CD14-positive monocyte (primary cell): ENCODE data around the gene YIPF3. TPM values are rescaled to one million over a fixed set of nuclear protein-coding genes. Genes with fewer than 3 reads are reported as not detected.
"Not testable (repeated sequence)": the region's sequence is repeated elsewhere in the genome, so short reads cannot be mapped to it uniquely, and the experiment has no call there.

Experiments
- DNase-seq, 3 donors: peaks; one replicate each; pipeline ENCODE4 v3.0.0-alpha.2; 2011 to 2022
- H2AFZ ChIP-seq: 2 replicates; pipeline ENCODE4 v1.6.0; 2012; ENCODE audit warnings: mild to moderate bottlenecking, low read depth, low read length, inconsistent platforms; ENCODE audit not compliant: insufficient read depth, poor library complexity, severe bottlenecking
- H3K27ac ChIP-seq, 2 donors: 1 replicate in 1 of 2; 2 replicates in 1 of 2; pipeline ENCODE4 v1.5.1; 2012 to 2013; ENCODE audit warnings: low read length in 2 of 2, control low read depth in 1 of 2, inconsistent platforms in 1 of 2, low read depth in 1 of 2, mild to moderate bottlenecking in 1 of 2
- H3K27me3 ChIP-seq, 2 donors: one replicate each; pipeline versions ENCODE4 v1.6.0 to v1.6.1; 2011 to 2013; ENCODE audit warnings: low read length in 2 of 2; ENCODE audit not compliant: control insufficient read depth in 2 of 2, insufficient read depth in 2 of 2
- H3K36me3 ChIP-seq, 2 donors: replicated peaks in 1 of 2; 1 replicate in 1 of 2; 2 replicates in 1 of 2; pipeline versions ENCODE4 v1.5.1 to v1.6.1; 2012 to 2013; ENCODE audit warnings: low read length in 2 of 2, control low read depth in 1 of 2, inconsistent platforms in 1 of 2, mild to moderate bottlenecking in 1 of 2; ENCODE audit not compliant: insufficient read depth in 2 of 2, control insufficient read depth in 1 of 2
- H3K4me1 ChIP-seq, 2 donors: 1 replicate in 1 of 2; 2 replicates in 1 of 2; pipeline versions ENCODE4 v1.5.1 to v1.6.1; 2012 to 2013; ENCODE audit warnings: low read length in 2 of 2, control low read depth in 1 of 2, inconsistent platforms in 1 of 2, mild to moderate bottlenecking in 1 of 2, moderate library complexity in 1 of 2; ENCODE audit not compliant: insufficient read depth in 2 of 2, control insufficient read depth in 1 of 2
- H3K4me2 ChIP-seq: replicated peaks from 2 replicates; pipeline ENCODE3; 2012; ENCODE audit warnings: low read length, moderate library complexity, mild to moderate bottlenecking; ENCODE audit not compliant: poor library complexity, severe bottlenecking; ENCODE audit errors: extremely low read depth
- H3K4me3 ChIP-seq, 3 experiments: fragments of 200-600 bp in 1 of 3; sonication (generic) in 1 of 3; replicated peaks in 1 of 3; 1 replicate in 2 of 3; 2 replicates in 1 of 3; pipeline ENCODE4 v1.5.1; 2011 to 2013; ENCODE audit warnings: low read length in 3 of 3, mild to moderate bottlenecking in 3 of 3, control low read depth in 2 of 3, low read depth in 2 of 3, inconsistent platforms in 1 of 3, moderate library complexity in 1 of 3
- H3K79me2 ChIP-seq: 2 replicates; pipeline ENCODE4 v1.6.0; 2012; ENCODE audit warnings: mild to moderate bottlenecking, control low read depth, inconsistent platforms, low read length, moderate library complexity; ENCODE audit not compliant: insufficient read depth
- H3K9ac ChIP-seq: 2 replicates; pipeline ENCODE4 v1.6.0; 2017; ENCODE audit warnings: low read length, mild to moderate bottlenecking; ENCODE audit not compliant: insufficient read depth, poor library complexity, severe bottlenecking
- H3K9me3 ChIP-seq, 2 donors: replicated peaks in 1 of 2; 1 replicate in 1 of 2; 2 replicates in 1 of 2; pipeline versions ENCODE4 v1.5.1 to v1.6.1; 2012 to 2013; ENCODE audit warnings: low read length in 2 of 2, control low read depth in 1 of 2; ENCODE audit not compliant: control insufficient read depth in 1 of 2, insufficient read depth in 1 of 2
- H4K20me1 ChIP-seq: 2 replicates; pipeline ENCODE4 v1.6.0; 2012; ENCODE audit warnings: mild to moderate bottlenecking, low read length, control low read depth, moderate library complexity; ENCODE audit not compliant: insufficient read depth
- H3K27ac Mint-ChIP-seq, 7 donors: one replicate each; pipeline ENCODE4 v1.8.0; 2020; ENCODE audit warnings: mild to moderate bottlenecking in 7 of 7, mixed read lengths in 7 of 7, moderate library complexity in 6 of 7, inconsistent platforms in 2 of 7
- H3K27me3 Mint-ChIP-seq, 3 donors: one replicate each; pipeline ENCODE4 v1.8.0; 2021 to 2022; ENCODE audit warnings: low read depth in 3 of 3, mild to moderate bottlenecking in 3 of 3, mixed read lengths in 3 of 3, moderate library complexity in 3 of 3, inconsistent platforms in 1 of 3
- H3K36me3 Mint-ChIP-seq, 2 donors: one replicate each; pipeline ENCODE4 v1.8.0; 2020; ENCODE audit warnings: mixed read lengths in 2 of 2, inconsistent platforms in 1 of 2, mild to moderate bottlenecking in 1 of 2
- H3K4me1 Mint-ChIP-seq: one replicate; pipeline ENCODE4 v1.8.0; 2020; ENCODE audit warnings: mild to moderate bottlenecking, mixed read lengths
- H3K4me3 Mint-ChIP-seq, 2 donors: one replicate each; pipeline ENCODE4 v1.8.0; 2020; ENCODE audit warnings: mild to moderate bottlenecking in 2 of 2, mixed read lengths in 2 of 2, moderate library complexity in 1 of 2
- H3K9me3 Mint-ChIP-seq, 7 donors: one replicate each; pipeline ENCODE4 v1.8.0; 2020 to 2022; ENCODE audit warnings: mixed read lengths in 7 of 7, mild to moderate bottlenecking in 6 of 7, moderate library complexity in 6 of 7, inconsistent platforms in 2 of 7
- WGBS: methylation state at CpG from one replicate; pipeline ENCODE4 v1.1.5; 2013; ENCODE audit warnings: missing lambda C conversion rate; ENCODE audit not compliant: insufficient coverage; 5-methylcytosine and 5-hydroxymethylcytosine counted together
- intact Hi-C, 2 donors: fragments of 100-400 bp; cut with micrococcal nuclease; formaldehyde crosslinking; loops; one replicate each; pipeline versions ENCODE4 v1.15.0 to v1.15.1; 2023
- polyA minus RNA-seq: library from RNA; depleted of rRNA, polyadenylated mRNA; stranded (reverse); fragments of >200 nt; gene quantifications from 2 replicates; pipeline ENCODE4 v1.2.3, GENCODE V29; 2012
- polyA plus RNA-seq, 3 donors: library from polyadenylated mRNA; depleted of rRNA in 1 of 3; unstranded in 2 of 3; stranded (reverse) in 1 of 3; fragments of 300-500 nt in 2 of 3; fragments of >200 nt in 1 of 3; fragmentation: Illumina TruSeq in 2 of 3; gene quantifications; 1 replicate in 2 of 3; 2 replicates in 1 of 3; pipeline ENCODE4 v1.2.3, GENCODE V29; 2012 to 2021
- total RNA-seq, 12 experiments: library from RNA in 1 of 12; stranded (reverse) in 1 of 12; fragments of 120-200 nt in 1 of 12; gene quantifications; one replicate each; pipeline ENCODE4 v1.2.4 and lab custom pipeline; 2013 to 2026; ENCODE audit warnings: mixed read lengths in 6 of 12, inconsistent platforms in 1 of 12
- TF ChIP-seq, protein P1 (sequence below): fragments of 200-600 bp; IDR thresholded peaks from one replicate; pipeline ENCODE4 v1.8.0; 2022; ENCODE audit warnings: antibody characterized with exemption, mild to moderate bottlenecking

The YIPF3 gene
- total RNA-seq (2013) = 78.7 TPM
- 100 to 1,000 TPM; 112 to 126 (median 123) TPM for polyA plus RNA-seq
- 34.4 and 66.7 TPM in 2 replicates for polyA minus RNA-seq
- total RNA-seq (lab: John Stamatoyannopoulos, UW) = 25.7 to 49.2 (median 34.8) reads per million in 11 experiments

- Histone ChIP-seq H3K36me3 (peaks cover 58 to 71% of the 10 kb centered on the region in 2 donors), H2AFZ (peak within 1 kb of the TSS; percentile 99), H3K9ac (peak within 1 kb of the TSS; percentile 92), H4K20me1 (peaks cover 36% of the 10 kb centered on the region), H3K9me3 (no peaks in the 10 kb centered on the region), H3K27ac (peak within 1 kb of the TSS; percentile 35 to 93), H3K4me2 (peak within 1 kb of the TSS; percentile 99), H3K4me1 (peaks cover 23 to 36% of the 10 kb centered on the region in 2 donors), H3K27me3 (no peaks in the 10 kb centered on the region), H3K4me3 (peak within 1 kb of the TSS; percentile 61 to 100 (median 78)), H3K79me2 (peaks cover 54% of the 10 kb centered on the region)
- under 1% methylated on average over 55 of the region's 57 CpGs for WGBS
- peak within 1 kb of the TSS in 1 of 7 donors; percentile 55 for H3K27ac Mint-ChIP-seq
- H3K4me3 Mint-ChIP-seq = no peak within 1 kb of the TSS
- peak; percentile 98 to 100 (median 98) for DNase-seq
- H3K27me3 Mint-ChIP-seq = no peaks in the 10 kb centered on the region
- intact Hi-C loops = loop anchor here (5.0 to 10.0 kb wide), 4 partner anchors 152 to 502 kb away; partner anchors contain the start of genes SRF (in 2 of the 2), KLHDC3 (in 1 of the 2), MEA1 (in 1 of the 2) and ZNF318 (in 1 of the 2)
- TF ChIP-seq, protein P1, sequence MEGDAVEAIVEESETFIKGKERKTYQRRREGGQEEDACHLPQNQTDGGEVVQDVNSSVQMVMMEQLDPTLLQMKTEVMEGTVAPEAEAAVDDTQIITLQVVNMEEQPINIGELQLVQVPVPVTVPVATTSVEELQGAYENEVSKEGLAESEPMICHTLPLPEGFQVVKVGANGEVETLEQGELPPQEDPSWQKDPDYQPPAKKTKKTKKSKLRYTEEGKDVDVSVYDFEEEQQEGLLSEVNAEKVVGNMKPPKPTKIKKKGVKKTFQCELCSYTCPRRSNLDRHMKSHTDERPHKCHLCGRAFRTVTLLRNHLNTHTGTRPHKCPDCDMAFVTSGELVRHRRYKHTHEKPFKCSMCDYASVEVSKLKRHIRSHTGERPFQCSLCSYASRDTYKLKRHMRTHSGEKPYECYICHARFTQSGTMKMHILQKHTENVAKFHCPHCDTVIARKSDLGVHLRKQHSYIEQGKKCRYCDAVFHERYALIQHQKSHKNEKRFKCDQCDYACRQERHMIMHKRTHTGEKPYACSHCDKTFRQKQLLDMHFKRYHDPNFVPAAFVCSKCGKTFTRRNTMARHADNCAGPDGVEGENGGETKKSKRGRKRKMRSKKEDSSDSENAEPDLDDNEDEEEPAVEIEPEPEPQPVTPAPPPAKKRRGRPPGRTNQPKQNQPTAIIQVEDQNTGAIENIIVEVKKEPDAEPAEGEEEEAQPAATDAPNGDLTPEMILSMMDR = no peak
- peaks cover 40 to 53% of the 10 kb centered on the region in 2 donors for H3K36me3 Mint-ChIP-seq
- peaks cover 31% of the 10 kb centered on the region for H3K4me1 Mint-ChIP-seq
- H3K9me3 Mint-ChIP-seq = no peaks in the 10 kb centered on the region
Observed at GRCh38 chr6:43516697-43517504, at the start of gene YIPF3, which contains the start of gene POLR1C. YIPF3 (minus strand) TSS chr6:43516926; CDS start chr6:43516807, 119 bp downstream. POLR1C (plus strand) TSS chr6:43517089; CDS start chr6:43517110, 21 bp downstream.

DNA sequence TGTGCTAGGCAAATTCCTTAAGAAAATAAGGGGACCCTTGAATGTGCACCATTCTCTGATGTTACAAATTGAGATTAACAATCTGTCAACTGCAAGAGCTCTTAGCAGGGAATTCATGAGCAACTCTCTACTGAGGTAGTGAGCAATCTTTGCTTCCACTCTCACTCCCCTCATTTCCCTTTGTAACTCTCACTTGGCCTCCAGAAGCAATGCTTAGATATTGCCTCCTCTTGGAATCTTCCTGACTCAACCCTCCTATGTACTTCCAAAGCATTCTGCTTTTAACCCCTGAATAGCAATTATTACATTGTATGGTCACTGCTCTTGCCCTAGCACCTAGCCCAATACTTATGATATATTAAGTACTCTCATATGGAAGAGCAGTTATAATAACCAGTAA, 42.6 kb upstream of the YIPF3 start:
- no peak overlapping the region for H2AFZ ChIP-seq
- no peaks in the 10 kb centered on the region for H3K9me3 ChIP-seq
- H3K27me3 ChIP-seq = no peaks in the 10 kb centered on the region
- H3K27ac ChIP-seq = no peak overlapping the region
- H3K4me3 ChIP-seq = no peak overlapping the region
- intact Hi-C loops = no loop called here
- H3K4me1 ChIP-seq = no peaks in the 10 kb centered on the region
- Mint-ChIP-seq H3K4me1 (no peaks in the 10 kb centered on the region), H3K4me3 (no peak overlapping the region), H3K36me3 (peaks cover 73 to 94% of the 10 kb centered on the region in 2 donors), H3K27ac (no peak overlapping the region), H3K27me3 (peaks cover 0 to 2% (median 0%) of the 10 kb centered on the region in 3 donors), H3K9me3 (no peaks in the 10 kb centered on the region)
- no peaks in the 10 kb centered on the region for H4K20me1 ChIP-seq
- DNase-seq = no peak
- peaks cover 80 to 100% of the 10 kb centered on the region in 2 donors for H3K36me3 ChIP-seq
- H3K9ac ChIP-seq = no peak overlapping the region
- H3K4me2 ChIP-seq = no peak overlapping the region
- no peaks in the 10 kb centered on the region for H3K79me2 ChIP-seq
- TF ChIP-seq, protein P1 = no peak

DNA sequence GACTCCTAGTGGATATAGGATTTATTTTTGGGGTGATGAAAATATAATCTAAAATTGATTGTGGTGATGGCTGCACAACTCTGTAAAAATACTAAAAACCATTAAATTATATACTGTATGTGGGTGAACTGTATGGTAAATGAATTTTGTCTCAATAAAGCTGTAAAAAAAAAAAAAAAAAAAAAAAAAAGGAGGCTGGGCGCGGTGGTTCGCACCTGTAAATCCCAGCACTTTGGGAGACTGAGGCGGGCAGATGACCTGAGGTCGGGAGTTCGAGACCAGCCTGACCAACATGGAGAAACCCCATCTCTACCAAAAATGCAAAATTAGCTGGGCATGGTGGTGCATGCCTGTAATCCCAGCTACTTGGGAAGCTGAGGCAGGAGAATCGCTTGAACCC, 40.9 kb upstream of the YIPF3 start:
- not testable (repeated sequence) for H3K79me2 ChIP-seq, H3K4me1 Mint-ChIP-seq, H2AFZ ChIP-seq

More for the DNA sequence above, 40.9 kb upstream of the YIPF3 start:
- H3K9ac ChIP-seq, DNase-seq, H3K27me3 Mint-ChIP-seq, H3K27ac Mint-ChIP-seq, H3K4me2 ChIP-seq, H3K4me3 Mint-ChIP-seq, intact Hi-C loops, H3K4me3 ChIP-seq, H3K9me3 ChIP-seq, H3K27ac ChIP-seq, H3K4me1 ChIP-seq, H4K20me1 ChIP-seq, H3K27me3 ChIP-seq, H3K9me3 Mint-ChIP-seq: not testable (repeated sequence)
- WGBS = no CpG with 5 or more reads among the region's 7 CpGs
- H3K36me3 Mint-ChIP-seq = peaks cover 76 to 97% of the 10 kb centered on the region in 2 donors
- H3K36me3 ChIP-seq = peaks cover 78 to 99% of the 10 kb centered on the region in 2 donors
